Muscle of arm (tissue), 14 donors: ENCODE measurements around the gene PDE6A. TPM values are rescaled to one million over a fixed set of nuclear protein-coding genes. Genes with fewer than 3 reads are reported as not detected.

Experiments used
- DNase-seq: peaks from one replicate; pipeline ENCODE4 v3.0.0-alpha.2; 2013
- long read RNA-seq, 11 donors: transcript quantifications; one replicate each; lab custom pipeline, GENCODE V29; 2026
- polyA plus RNA-seq, 12 donors: library from polyadenylated mRNA; unstranded; fragments of 120-200 nt; gene quantifications; one replicate each; pipeline ENCODE4 v1.2.1, GENCODE V29; 2013; ENCODE audit not compliant: insufficient read length in 12 of 12

PDE6A gene
- under 1 TPM in 8 of 12 donors, not detected in 4; 0.04 to 0.12 (median 0.07) TPM for polyA plus RNA-seq
- long read RNA-seq, donor 1, result 0 reads
- long read RNA-seq, donor 2, result 0 reads
- long read RNA-seq, donor 3, result 0 reads
- long read RNA-seq, donor 4, result 0 reads
- long read RNA-seq, donor 5, result 0 reads
- long read RNA-seq, donor 6, result 0 reads
- long read RNA-seq, donor 7, result 0 reads
- long read RNA-seq, donor 8, result 0 reads
- long read RNA-seq, donor 9, result 0 reads
- long read RNA-seq, donor 10, result 0 reads
- long read RNA-seq, donor 11, result 0 reads

DNA sequence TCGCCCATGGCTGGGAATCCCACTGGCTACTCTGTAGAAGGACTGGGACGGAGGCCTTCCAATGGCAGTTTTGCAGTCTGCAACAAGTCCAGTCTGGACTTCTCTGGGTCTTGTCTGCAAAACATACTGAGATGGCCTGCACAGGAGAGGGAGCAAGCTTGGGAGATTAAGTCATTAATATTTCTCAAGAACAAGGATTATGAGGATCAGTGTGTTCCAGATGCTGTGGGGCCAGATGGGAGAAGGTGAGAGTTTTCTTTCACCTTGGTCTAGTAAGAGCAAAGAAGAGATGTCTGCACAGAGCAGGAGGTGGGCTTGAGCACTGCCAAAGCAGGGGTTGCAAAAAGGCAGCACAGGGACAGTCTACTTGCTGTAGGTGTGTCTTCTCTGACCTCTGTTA, at the start of gene PDE6A:
TSS of gene PDE6A (minus strand) at position 128 of the 400 bp plus-strand sequence. CDS start at position 8, 120 bp downstream.
- no peak for DNase-seq

DNA sequence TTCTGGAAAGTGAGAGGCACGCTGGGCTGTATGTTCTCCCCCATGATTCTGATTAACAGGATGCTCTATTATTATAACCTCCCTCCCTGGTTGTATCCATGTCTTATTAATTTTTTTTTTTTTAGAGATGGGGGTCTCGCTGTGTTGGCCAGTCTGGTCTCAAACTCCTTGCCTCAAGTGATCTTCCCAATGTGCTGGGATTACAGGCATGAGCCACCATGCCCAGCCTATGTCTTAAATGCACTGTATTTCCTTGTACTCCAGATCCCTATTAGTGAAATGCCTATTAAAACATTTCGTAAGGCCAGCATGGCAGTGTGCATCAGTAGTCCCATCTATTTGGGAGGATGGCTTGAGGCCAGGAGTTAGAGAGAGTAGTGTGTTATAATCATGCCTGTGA, 48.9 kb upstream of the PDE6A start:
- no peak for DNase-seq

DNA sequence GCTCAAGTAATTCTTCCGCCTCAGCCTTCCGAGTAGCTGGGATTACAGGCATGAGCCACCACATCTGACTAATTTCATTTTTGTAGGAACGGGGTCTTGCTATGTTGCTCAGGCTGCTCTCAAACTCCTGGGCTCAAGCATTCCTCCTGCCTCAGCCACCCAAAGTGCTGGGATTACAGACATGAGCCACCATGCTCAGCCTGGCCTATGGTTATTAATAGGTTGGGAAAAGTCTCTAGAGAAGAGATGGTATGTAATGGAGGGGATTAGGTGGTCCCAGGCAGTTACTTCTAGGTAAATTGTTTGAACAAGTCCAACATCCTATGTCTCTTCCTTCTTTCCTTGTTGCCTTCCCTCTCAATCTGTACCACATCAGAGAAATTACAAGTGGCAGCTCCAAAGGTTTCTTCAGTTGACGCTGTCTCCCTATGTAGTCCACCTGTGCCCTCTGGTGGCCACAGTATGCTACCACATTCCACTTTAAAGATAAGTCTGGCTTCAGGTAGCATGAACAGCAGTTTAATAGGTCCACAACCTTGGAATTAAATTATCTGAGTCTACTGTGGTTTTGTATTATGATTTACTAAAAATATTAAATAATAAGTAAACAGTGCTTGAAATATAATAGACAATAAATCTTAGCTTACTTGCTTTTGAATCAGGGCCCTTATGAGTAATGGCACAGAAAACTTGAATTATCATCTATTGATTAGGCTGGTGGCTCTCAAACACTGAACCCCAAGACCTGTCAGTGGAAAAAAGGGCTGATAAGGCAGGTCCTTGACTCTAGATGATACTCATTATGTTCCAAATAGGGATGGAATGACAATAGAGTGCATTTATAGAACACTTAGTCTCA, 46.2 kb upstream of the PDE6A start:
- peak; percentile 61 for DNase-seq

DNA sequence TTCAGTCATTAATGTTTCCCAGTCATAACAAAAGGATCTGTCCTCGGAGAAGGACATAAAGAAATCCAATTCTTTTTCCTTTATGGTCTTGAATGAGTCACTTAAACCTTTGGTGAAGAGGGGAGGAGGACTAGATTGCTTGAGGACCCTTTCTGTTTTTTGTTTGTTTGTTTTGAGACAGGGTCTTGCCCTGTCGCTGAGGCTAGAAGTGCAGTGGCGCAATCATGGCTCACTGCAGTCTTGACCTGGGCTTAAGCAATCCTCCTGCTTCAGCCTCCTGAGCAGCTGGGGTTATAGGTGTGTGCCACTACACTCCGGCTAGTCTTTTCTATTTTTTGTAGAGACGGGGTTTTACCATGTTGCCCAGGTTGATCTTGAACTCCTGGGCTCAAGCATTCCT, 43.5 kb upstream of the PDE6A start:
- DNase-seq, result no peak

DNA sequence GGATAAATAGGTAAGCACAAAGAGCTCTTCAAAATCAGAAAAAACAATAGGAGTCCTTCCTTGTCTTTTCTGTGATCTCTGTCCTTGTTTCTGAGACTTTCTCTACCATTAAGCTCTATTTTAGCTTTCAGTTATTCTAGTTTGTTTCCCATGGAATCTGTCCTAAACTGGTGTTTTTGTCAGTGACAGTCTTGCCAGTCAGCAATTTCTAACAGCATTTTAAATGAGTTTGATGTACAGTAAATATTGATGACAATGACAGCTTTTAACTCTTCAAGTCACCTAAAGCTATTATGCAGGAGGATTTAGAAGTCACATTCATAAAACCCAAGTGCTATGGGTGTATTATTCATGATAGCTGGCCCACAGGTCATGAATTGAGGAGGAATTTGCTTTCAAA, 37.9 kb upstream of the PDE6A start:
- DNase-seq, result no peak

DNA sequence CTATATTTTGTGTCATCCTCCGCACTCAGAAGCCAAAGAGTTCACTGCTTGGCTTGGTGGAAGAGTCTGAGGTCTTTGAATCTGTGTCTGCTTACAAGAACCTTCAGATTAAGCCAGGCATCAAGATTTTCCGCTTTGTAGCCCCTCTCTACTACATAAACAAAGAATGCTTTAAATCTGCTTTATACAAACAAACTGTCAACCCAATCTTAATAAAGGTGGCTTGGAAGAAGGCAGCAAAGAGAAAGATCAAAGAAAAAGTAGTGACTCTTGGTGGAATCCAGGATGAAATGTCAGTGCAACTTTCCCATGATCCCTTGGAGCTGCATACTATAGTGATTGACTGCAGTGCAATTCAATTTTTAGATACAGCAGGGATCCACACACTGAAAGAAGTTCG, 36.6 kb upstream of the PDE6A start:
- no peak for DNase-seq

DNA sequence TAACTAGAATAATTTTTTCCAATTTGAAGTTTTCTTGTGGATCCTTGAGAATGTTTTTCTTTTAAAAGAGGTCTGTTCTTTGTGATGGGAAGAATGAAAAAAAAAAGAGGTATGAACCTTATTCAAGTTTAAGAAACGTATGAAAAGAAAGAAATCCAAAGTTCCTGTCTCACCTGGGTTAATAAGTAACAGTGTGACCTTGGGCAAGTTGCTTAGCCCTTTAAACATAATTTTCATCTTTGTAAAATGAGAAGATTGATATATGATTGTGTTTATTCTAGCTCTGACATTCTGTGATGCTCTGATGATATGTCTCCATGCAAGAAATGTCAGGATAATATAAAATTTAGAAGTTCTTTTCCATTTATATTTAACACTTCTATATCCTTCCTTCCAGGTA, 35.3 kb upstream of the PDE6A start:
- DNase-seq, result no peak

DNA sequence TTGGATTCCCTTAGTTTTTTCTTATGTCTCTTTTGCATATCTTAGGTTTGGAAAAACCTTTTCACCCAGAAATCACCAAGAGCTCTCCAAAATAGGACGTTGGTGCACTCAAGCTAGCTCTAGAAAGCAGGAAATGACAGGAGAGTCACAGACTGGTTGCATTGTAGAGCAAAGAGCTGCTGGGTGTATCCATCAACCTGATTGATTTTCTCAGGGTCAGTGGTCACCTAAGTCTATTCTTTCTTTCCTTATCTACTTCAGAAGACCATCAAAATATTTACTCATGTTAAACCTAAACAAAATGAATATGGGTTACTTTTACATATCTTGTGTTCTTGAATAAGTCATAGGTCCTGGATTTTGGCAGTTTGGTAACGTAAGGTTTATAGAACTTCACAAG, 30.8 kb upstream of the PDE6A start:
- no peak for DNase-seq

DNA sequence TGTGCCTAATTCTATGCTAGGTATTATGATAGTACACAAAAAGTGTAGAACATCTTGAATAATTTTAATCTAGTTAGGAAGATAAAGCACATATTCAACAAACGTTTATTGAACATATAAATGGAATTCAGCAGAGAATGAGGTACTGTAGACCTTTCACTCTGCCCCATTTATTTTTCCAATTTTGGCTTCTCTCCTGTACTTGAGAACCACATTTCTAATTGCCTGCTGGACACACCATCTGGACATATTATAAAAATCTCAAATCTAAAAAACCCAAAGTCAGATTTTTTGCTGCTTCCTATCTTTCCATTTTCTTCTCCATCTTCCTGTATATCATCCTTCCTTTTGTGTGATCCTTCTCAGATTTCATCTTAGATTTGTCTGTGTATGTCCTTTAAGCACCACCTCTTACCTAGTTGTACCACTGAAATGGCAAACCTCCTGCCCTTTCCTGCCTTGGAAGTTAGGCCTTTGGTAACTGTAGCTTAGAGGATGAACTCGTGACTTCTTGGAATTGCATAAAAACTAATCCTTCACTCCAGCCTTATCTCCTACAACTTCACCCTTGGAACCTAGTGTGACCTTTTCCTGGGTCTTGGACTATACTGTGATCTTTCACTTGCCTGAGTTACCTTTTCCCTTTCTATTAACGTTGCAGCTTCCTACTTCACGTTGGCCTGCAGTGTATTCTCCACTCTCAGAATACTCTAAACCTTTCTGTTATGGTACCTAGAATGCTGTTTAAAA, 24.8 kb upstream of the PDE6A start:
- no peak for DNase-seq

DNA sequence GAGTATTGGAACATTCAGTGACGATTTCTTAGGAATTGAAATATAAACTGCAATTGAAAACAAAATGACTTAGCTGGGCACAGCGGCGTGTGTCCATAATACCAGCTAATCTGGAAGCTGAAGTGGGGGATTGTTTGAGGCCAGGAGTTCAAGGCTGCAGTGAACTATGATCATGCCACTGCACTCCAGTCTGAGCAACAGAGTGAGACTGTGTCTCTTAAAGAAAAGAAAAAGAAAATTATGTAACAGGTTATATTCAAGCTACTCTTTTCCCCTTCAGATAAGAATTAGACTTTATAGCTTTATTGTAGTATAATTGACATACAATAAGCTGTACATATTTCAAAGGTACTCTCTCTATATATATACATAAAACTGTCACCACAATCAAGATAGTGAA, 22.4 kb upstream of the PDE6A start:
- DNase-seq, result no peak

DNA sequence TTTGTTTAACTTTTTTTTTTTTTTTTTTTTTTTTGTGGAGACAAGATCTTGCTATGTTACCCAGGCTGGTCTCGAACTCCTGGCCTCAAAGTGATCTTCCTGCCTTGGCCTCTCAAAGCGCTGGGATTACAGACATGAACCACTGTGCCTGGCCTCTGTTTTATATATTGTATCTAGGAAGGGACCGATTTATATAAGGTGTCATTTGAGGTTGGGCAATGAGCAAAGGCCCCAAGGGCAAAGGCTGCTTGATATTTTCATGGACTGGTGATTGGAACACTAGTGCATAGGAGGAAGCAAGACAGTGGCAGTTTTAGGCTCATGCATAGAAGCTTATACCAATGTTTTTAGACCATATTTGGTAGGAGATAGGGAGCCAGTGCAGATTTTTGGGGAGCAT, 19.1 kb upstream of the PDE6A start:
- DNase-seq, result no peak

DNA sequence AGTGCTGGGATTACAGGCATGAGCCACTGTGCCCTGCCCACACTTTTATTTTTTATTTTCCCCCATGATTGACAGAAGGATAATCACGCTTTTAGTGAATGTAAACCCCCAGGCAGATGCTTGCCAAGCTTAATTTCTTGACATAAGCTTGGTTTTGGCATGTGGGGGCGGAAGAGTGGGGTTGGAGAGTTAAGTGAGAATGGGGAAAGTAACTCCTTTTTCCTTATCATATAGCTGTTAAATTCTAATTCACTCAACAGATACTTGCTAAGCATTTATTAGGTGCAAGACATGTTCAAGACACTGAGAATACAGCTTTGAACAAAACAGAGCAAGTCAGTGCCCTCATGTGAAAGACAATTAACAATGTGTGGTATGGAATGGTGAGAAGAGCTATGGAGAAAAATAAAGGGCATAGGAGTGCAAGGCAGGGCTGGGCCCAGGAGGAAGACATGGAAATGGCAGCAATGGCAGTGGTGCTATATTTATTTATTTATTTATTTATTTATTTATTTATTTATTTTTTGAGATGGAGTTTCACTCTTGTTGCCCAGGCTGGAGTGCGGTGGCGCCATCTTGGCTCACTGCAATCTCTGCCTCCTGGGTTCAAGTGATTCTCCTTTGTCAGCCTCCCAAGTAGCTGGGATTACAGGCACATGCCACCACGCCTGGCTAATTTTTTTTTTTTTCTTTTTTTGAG, 18.2 kb upstream of the PDE6A start:
- no peak for DNase-seq

DNA sequence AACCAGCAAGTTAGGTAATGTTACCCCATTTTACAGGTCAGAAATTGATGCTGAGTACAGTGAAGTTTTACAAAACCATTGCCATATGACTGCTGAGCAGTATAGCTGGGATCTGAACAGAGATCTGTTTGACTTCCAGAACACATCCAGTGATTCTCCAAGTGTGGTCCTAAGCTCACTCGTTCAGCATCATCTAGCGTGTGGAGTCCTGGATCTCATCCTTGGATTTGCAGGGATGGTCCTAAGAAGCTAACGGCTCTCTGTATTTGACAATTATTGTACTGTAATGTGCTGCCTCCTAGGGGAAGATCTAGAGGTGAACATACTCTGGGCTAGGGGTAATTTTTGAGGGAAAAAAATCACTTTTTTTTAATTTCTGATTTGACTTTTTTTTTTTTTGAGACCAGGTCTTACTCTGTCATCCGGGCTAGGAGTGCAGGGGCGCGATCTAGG, 17.4 kb upstream of the PDE6A start:
- DNase-seq, result peak; percentile 20

DNA sequence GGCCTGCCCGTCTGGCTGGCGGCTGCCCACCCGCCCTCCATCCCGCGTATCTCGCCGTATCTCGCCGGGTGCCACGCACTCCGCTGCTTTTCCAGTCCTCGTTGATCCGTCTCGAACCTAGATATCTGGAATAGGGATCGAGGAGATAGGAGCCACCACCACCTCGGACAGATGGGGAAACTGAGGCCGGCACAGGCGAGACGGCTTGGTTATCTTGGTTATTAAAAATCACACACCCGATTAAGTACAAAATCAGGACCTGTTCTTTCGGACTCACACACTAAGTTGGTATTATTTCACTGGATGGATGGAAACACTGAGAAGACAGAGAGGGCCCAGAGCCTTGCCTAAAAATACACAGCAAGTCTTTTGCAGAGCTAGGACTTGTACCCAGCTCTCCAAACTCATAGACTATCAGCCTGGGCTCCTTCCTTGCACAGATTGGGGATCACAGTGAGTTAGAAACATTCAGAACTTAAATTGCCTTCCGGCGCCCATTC, 16.6 kb upstream of the PDE6A start:
- DNase-seq, result no peak

DNA sequence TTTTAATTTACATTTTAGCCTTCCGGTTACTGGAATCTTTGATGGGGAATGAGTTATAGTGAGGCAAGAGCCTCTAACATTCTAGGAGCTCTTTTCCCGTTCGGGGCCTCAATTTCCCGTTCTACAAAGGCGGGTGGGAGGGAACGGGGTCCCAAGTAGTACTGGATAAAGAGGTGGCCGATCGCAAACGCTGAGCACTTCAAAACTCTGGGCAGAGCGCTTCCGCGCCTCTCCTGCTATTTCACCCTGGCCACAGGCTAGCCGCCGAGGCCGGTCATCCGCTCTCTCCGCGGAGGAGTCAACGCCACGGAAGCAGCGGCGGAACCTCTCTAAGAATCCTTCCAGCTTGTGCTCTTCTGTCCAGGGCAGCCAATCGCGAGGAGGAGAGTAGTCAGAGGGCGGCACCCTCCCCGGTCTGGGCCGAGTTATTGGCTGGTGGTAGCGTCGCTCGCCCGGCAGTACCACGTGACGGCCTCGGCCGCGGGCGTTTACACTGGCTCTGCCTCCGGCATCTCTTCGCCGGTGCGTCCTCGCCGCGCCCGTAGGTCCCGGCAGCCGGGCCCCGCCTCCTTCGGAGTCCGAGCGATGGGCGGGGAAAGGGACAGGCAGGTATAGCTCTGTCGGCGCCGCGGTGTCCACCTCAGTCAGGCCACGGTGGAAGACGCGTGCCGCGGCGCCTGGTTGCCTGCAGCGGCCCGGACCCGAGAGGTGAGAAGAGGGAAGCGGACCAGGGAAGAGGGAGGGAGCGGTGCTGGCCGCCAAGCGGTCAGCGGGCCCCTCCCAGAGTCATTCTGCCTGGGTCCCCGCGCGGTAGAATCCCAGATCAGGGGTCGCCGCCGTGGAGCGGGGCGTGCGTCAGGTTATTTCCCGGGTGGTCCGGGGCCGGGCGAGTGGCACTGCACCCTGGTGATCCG, 15.9 kb upstream of the PDE6A start, which contains the start of gene SLC26A2:
TSS of gene SLC26A2 (plus strand) at position 487 of the 914 bp plus-strand sequence. CDS start 16,895 bp downstream, outside the sequence.
- DNase-seq, result peak; percentile 97

DNA sequence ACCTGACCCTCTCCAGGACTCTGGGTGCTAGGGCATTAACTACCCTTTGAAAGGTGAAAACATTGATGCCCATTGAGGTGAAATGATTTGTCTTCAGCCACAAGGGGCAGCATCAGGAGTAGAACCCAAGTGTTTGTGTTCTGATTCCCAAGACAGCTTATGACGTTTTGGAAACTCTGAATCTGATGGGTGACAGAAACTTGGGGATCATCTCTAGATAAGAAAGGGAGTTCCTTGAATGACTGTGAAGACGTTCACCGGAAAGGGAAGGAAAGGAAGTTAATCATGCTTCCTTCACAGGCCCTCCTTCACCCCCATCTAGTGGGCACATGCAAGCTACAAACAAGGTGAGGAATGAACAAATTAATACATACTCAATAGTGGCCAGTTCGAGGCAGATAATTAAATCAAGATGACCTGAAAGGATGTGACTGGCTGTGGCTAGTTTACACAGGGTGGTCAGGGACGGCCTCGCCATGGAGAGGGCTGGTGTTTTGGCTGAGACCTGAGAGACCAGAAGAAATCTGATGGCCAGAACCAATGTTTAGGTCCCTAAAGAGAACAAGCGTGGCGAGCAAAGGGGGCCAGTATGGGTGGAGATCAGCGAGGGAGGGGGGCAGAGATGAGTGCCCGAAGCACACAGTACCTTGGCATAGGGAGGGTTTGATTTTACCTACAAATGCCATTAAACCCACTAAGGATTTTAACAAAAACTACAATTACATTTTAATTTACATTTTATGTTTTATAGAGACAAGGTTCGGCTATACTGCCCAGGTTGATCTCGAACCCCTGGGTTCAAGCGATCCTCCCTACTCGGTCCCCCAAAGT, 15.0 kb upstream of the PDE6A start:
- DNase-seq, result peak; percentile 14

DNA sequence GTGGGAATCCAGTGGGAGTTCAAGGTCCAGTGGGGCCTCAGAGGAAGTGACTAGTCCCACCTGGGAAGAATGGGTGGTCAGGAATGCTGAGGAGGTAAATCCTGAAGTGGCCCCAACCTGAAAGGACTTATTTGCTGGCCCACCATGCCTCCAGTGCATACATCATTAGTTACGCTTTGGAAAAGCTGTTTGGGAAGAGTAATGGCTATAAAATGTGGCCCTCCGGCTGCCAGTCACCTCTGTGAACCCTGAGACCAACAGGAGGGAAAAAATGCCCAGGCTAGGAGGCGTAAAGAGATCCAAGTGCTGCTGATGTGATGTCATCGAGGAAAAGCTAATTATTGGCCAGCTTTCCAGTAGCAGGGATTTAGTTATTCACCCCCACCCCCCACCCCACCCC, 13.3 kb upstream of the PDE6A start:
- no peak for DNase-seq

DNA sequence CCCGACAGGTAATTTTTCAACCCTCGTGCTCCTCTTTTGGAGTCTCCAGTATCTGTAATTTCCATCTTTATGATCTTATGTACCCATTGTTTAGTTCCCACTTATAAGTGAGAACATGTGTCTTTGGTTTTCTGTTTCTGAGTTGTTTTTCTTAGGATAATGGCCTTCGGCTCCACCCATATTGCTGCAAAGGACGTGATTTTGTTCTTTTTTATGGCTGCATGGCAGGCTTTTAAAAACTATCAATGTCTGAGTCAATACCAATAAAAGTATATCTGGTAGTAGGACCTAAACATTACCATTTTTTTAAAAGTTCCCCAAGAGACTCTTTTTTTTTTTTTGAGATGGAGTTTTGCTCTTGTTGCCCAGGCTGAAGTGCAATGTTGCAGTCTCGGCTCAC, 12.1 kb upstream of the PDE6A start:
- no peak for DNase-seq

DNA sequence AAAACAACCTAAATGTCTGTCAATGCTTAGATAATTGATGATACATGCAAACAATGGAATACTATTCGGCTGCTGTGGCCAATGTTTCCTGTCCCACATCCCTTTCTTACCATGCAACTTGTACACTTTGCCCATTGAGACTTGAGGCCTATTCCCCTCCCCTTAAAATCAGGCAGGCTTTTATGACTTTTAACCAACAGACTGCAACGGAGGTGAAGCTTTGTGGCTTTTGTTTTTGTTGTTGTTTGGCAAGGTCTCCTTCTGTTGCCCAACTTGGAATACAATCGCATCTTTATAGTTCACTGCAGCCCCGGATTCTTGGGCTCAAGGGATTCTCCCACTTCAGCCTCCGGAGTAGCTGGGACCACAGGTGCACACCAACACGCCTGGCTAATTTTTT, 10.2 kb upstream of the PDE6A start:
- no peak for DNase-seq
